HL-60 (cell line): Measurements from ENCODE around the gene CSF1R.

ENCODE experiments used
- DNase-seq, 2 experiments: peaks; one replicate each; pipeline ENCODE4 v3.0.0-alpha.2; 2010 to 2020; ENCODE audit warnings: low read depth in 1 of 2, low spot score in 1 of 2
- H3K27ac ChIP-seq: fragments of 250-450 bp; sonication (Bioruptor Pico); replicated peaks from 2 replicates; pipeline ENCODE4 v1.5.1; 2020; ENCODE audit warnings: mild to moderate bottlenecking, moderate library complexity
- H3K27me3 ChIP-seq: fragments of 250-450 bp; sonication (Bioruptor Pico); 2 replicates; pipeline ENCODE4 v1.5.1; 2021; ENCODE audit warnings: mild to moderate bottlenecking, moderate library complexity; ENCODE audit not compliant: insufficient read depth, poor library complexity, severe bottlenecking
- H3K4me3 ChIP-seq: replicated peaks from 2 replicates; pipeline ENCODE4 v1.5.1; 2011; ENCODE audit warnings: mild to moderate bottlenecking, control low read depth, low read length; ENCODE audit not compliant: insufficient read depth
- GABPA ChIP-seq: IDR thresholded peaks from 2 replicates; pipeline ENCODE4 v1.6.1; 2012; ENCODE audit warnings: low read depth
- POLR2AphosphoS5 ChIP-seq: IDR thresholded peaks from 2 replicates; pipeline ENCODE4 v1.6.1; 2012; ENCODE audit warnings: low read depth
- SPI1 ChIP-seq: IDR thresholded peaks from 2 replicates; pipeline ENCODE4 v1.6.1; 2012; ENCODE audit warnings: low read depth, mild to moderate bottlenecking, borderline replicate concordance
- TF ChIP-seq, protein P1 (sequence below): IDR thresholded peaks from 2 replicates; pipeline ENCODE4 v1.6.1; 2012; ENCODE audit warnings: low read depth; ENCODE audit not compliant: insufficient replicate concordance
- TF ChIP-seq, protein P2 (sequence below): IDR thresholded peaks from one replicate; pipeline ENCODE4 v1.5.1; 2011; ENCODE audit warnings: low read length, control low read depth, inconsistent platforms; ENCODE audit not compliant: insufficient read depth

The CSF1R gene

GRCh38 chr5:150112201-150113046, 26.1 kb upstream of the CSF1R start:
- TF ChIP-seq SPI1 (no peak), GABPA (no peak), POLR2AphosphoS5 (no peak)
- TF ChIP-seq, protein P1, sequence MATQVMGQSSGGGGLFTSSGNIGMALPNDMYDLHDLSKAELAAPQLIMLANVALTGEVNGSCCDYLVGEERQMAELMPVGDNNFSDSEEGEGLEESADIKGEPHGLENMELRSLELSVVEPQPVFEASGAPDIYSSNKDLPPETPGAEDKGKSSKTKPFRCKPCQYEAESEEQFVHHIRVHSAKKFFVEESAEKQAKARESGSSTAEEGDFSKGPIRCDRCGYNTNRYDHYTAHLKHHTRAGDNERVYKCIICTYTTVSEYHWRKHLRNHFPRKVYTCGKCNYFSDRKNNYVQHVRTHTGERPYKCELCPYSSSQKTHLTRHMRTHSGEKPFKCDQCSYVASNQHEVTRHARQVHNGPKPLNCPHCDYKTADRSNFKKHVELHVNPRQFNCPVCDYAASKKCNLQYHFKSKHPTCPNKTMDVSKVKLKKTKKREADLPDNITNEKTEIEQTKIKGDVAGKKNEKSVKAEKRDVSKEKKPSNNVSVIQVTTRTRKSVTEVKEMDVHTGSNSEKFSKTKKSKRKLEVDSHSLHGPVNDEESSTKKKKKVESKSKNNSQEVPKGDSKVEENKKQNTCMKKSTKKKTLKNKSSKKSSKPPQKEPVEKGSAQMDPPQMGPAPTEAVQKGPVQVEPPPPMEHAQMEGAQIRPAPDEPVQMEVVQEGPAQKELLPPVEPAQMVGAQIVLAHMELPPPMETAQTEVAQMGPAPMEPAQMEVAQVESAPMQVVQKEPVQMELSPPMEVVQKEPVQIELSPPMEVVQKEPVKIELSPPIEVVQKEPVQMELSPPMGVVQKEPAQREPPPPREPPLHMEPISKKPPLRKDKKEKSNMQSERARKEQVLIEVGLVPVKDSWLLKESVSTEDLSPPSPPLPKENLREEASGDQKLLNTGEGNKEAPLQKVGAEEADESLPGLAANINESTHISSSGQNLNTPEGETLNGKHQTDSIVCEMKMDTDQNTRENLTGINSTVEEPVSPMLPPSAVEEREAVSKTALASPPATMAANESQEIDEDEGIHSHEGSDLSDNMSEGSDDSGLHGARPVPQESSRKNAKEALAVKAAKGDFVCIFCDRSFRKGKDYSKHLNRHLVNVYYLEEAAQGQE = no peak
- DNase-seq = no peak
- Histone ChIP-seq H3K27ac (no peak overlapping the region), H3K27me3 (no peaks in the 10 kb centered on the region), H3K4me3 (no peak overlapping the region)

DNA sequence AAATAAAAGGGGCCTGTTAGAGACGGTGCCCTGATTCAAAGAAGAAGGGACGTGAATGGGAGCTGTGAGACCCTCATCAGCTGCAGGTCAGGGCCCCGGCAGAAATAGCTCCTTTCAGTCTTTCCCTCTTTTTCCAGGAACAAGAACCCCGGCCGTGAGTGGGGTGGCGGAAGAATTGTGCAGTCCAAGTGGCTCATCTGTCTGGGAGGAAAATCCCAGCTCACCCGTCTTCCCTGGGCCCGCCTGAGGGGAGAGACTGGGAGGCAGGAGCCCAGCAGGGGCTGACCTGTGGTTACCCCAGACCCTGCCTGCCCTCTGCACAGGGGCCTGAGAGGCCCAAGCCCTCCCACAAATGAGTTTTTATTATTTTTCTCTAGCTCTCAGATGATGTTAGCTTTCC, 24.8 kb upstream of the CSF1R start:
- TF ChIP-seq GABPA (no peak), POLR2AphosphoS5 (no peak), SPI1 (no peak)
- TF ChIP-seq, protein P2, sequence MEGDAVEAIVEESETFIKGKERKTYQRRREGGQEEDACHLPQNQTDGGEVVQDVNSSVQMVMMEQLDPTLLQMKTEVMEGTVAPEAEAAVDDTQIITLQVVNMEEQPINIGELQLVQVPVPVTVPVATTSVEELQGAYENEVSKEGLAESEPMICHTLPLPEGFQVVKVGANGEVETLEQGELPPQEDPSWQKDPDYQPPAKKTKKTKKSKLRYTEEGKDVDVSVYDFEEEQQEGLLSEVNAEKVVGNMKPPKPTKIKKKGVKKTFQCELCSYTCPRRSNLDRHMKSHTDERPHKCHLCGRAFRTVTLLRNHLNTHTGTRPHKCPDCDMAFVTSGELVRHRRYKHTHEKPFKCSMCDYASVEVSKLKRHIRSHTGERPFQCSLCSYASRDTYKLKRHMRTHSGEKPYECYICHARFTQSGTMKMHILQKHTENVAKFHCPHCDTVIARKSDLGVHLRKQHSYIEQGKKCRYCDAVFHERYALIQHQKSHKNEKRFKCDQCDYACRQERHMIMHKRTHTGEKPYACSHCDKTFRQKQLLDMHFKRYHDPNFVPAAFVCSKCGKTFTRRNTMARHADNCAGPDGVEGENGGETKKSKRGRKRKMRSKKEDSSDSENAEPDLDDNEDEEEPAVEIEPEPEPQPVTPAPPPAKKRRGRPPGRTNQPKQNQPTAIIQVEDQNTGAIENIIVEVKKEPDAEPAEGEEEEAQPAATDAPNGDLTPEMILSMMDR = no peak
- TF ChIP-seq, protein P1 = no peak
- DNase-seq = no peak
- H3K4me3 ChIP-seq = no peak overlapping the region
- no peak overlapping the region for H3K27ac ChIP-seq
- H3K27me3 ChIP-seq = no peaks in the 10 kb centered on the region

GRCh38 chr5:150109921-150110320, 23.6 kb upstream of the CSF1R start:
- TF ChIP-seq SPI1 (no peak), POLR2AphosphoS5 (no peak), GABPA (no peak)
- TF ChIP-seq, protein P2 = no peak
- TF ChIP-seq, protein P1 = no peak
- no peaks in the 10 kb centered on the region for H3K27me3 ChIP-seq
- no peak overlapping the region for H3K4me3 ChIP-seq
- DNase-seq = no peak
- no peak overlapping the region for H3K27ac ChIP-seq
